SK-MEL-5 (cell line): ENCODE results near the gene NPW. TPM values are rescaled to one million over a fixed set of nuclear protein-coding genes. Genes with fewer than 3 reads are reported as not detected.

Experiments used
- DNase-seq: peaks from one replicate; pipeline ENCODE4 v3.0.0-alpha.2; 2016; ENCODE audit warnings: low read depth, low spot score
- in situ Hi-C: cut with HindIII; loops from 2 replicates; pipeline ENCODE4 v1.10.0; 2016; ENCODE audit warnings: low sequenced_read_pairs, high pct_unique_total_duplicates, low pct_unique_long_range_greater_than_20kb
- polyA plus RNA-seq, 2 experiments: library from polyadenylated mRNA; depleted of rRNA; stranded (reverse); fragments of >200 nt; gene quantifications; 2 replicates each; pipeline ENCODE4 v1.2.3, GENCODE V29; 2015
- total RNA-seq: library from RNA; depleted of rRNA; stranded (reverse); fragments of >200 nt; shearing (Covaris generic); gene quantifications from 2 replicates; pipeline ENCODE4 v1.2.3, GENCODE V29; 2014; rRNA removed

Gene NPW
- 0.55 TPM in 1 of 2 replicates, not detected in the other for total RNA-seq
- polyA plus RNA-seq (2015; cell fraction: cytosol; rRNA removed), result 0.72 and 0.94 TPM in 2 replicates
- polyA plus RNA-seq (2015; cell fraction: nucleus; rRNA removed), result 2.2 and 4.5 TPM in 2 replicates

DNA sequence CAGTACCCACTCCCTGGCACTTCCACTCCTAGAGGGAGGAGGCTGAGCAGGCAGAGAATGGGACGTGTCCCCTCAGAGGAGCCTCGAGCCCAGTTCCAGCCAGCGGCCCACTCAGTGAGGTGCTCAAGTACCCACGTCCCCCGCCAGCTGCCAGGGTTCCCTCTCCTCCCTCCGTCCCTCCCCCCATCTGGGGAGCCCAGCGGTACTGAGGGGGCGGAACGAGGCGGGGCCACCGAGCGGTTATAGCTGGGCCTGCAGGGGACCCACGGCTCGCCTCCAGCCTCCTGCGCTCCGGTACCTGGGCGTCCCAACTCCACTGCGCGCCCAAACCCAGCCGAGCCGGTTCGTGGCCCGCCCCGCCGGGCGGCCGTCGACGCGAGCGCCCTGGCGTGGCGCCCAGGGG is at the start of gene NPW:
Gene NPW (plus strand): TSS at position 268 of the 403 bp plus-strand sequence.
- in situ Hi-C loops, result no loop called here
- DNase-seq, result no peak

DNA sequence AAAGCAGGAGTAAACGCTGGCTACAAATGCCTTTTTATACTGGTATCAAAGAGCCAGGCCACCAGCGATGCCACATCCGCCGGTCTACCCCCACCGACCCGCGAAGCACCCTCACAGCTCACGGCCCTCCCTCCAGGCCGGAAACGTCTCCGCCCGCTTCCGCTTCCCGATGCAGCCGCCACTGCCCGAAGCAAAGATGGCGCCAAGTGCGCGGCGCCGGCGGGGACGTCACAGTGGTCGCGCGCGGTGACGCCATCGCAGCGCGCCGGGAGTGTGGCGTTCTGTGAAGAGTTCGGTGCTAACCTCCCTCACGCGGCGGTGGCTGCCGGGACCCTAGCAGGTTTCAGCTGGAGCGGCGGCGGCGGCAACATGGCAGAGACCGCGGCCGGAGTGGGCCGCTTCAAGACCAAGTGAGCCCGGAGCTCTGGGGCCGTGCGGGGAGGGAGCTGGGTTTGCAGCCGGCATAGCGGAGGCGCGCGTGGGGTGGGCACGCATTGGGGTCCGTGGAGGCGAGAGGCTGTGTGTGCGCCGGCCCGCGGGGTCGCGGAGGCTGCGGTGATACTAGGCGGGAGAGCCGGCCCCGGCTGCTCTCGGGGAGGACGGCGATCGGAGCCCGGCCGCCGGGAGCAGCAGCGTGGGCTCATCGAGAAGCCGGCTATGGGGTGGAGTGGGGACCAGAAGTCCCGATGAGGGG is 47.6 kb upstream of the NPW start, which contains the start of gene TBL3:
Gene TBL3 (plus strand): TSS at position 258 of the 694 bp plus-strand sequence. CDS start 112 bp downstream, at position 370.
- peak; percentile 91 for DNase-seq
- in situ Hi-C loops, result no loop called here

DNA sequence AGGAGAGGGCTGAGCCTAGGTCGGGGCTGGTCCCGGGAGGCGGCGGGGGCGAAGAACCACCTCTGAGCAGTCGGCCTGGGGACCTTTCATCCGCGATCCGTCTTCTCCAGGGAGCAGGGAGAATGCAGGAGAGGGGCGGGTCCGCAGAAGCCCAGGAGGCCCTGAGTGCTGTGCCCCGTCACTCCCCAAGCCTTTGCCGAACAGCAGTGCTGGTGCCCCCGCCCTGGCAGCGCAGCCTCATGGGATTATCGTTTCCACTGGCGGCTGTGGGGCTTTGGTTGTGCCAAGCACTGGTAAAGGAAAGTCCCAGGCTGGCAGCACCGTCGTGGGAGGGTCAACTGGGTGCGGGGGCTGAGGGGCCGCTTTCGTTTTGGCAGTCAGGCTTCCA is 47.1 kb upstream of the NPW start:
- peak; percentile 20 for DNase-seq
- in situ Hi-C loops, result no loop called here

DNA sequence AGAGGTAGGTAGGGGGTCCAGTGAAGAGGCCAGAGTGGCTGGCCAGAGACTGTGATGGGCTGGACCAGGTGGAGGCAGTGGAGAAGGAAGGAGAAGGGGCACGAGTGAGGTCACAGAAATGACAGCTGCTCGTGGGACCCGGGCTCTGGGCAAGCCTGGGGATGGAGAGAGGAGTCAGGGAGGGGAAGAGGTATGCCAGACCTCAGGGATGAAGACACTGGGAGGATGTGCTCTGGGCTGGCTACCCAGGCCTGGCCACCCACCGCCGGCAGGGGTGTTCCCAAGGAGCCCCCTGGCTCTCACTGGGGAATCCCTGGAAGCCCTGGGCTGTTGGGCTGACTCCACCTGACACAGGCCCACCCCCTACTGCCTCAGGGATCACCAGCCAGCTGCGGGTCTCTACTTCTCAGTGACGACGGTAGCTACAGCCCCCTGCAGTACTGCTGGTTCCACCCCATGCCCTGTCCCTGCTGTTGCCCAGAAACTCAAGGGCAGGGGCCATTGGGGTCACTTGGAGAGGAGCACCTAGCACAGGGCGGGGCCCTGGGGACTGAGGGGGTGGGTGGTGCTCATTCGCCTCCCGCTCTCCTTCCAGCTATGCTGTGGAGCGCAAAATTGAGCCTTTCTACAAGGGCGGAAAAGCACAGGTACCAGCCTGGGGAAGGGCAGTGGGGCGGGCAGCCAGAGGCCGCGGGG is 46.0 kb upstream of the NPW start:
- no peak for DNase-seq
- in situ Hi-C loops, result no loop called here

DNA sequence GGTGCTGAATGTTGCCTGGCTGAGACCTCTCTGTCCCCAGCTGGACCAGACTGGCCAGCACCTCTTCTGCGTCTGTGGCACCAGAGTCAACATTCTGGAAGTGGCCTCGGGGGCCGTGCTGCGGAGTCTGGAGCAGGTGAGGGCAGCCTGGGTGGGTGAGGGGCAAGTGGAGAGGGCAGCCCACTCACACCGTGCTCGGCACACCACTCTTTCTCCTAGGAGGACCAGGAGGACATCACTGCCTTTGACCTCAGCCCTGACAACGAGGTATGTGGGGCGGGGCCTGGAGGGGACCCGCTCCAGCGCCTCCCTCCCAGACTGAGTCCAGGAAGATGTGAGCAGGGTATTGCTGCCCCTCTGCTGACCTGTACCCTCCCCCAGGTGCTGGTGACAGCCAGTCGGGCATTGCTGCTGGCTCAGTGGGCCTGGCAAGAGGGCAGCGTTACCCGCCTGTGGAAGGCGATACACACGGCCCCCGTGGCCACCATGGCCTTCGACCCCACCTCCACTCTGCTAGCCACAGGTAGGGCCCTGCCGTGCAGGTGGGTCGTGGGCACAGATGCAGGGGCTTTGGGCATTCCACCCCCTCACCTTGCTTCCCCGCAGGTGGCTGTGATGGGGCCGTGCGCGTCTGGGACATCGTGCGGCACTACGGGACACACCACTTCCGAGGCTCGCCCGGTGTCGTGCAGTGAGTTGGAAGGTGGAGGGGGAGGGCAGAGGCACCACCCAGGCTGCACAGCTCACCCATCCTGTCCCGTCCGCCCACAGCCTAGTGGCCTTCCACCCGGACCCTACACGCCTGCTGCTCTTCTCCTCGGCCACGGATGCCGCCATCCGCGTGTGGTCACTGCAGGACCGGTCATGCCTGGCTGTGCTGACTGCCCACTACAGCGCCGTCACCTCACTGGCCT is 45.2 kb upstream of the NPW start:
- DNase-seq, result no peak
- in situ Hi-C loops, result no loop called here

DNA sequence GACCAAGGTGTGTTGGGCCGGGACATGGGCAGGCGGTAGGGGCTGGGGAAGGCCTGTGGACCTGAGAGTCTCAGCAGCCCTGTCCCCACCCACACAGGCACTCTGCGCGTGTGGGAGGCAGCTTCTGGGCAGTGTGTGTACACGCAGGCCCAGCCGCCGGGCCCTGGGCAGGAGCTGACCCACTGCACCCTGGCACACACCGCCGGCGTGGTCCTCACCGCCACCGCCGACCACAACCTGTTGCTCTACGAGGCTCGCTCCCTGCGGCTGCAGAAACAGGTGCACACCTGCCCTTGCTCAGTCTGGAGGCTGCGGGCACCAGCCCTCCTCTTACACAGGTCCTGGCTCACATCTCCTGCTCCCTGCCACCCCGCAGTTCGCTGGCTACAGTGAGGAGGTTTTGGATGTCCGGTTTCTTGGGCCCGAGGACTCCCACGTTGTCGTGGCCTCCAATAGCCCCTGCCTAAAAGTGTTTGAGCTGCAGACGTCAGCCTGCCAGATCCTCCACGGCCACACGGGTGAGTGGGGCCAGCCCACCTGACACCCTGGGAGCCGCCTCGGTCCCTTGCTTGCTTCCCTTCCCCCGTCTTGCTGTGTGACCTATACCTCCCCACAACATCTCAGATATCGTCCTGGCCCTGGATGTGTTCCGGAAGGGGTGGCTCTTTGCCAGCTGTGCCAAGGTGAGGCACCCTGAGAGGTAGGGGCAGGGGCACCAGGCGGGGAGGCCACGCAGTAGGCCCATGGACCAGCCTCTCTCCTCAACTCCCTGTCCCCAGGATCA is 44.0 kb upstream of the NPW start:
- in situ Hi-C loops, result no loop called here
- DNase-seq, result no peak

DNA sequence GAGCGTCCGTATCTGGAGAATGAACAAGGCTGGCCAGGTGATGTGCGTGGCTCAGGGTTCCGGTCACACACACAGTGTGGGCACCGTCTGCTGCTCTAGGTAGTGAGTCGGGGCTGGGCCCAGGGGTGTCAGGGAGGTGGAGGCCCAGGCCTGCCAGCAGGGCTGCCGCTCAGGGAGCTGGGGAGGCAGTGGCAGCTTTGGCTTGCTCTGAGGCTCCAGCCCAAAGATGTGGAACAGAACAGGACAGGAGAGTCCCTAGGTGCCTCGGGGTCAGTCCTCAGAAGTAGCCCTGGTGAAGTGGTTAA is 43.4 kb upstream of the NPW start:
- in situ Hi-C loops, result no loop called here
- no peak for DNase-seq

DNA sequence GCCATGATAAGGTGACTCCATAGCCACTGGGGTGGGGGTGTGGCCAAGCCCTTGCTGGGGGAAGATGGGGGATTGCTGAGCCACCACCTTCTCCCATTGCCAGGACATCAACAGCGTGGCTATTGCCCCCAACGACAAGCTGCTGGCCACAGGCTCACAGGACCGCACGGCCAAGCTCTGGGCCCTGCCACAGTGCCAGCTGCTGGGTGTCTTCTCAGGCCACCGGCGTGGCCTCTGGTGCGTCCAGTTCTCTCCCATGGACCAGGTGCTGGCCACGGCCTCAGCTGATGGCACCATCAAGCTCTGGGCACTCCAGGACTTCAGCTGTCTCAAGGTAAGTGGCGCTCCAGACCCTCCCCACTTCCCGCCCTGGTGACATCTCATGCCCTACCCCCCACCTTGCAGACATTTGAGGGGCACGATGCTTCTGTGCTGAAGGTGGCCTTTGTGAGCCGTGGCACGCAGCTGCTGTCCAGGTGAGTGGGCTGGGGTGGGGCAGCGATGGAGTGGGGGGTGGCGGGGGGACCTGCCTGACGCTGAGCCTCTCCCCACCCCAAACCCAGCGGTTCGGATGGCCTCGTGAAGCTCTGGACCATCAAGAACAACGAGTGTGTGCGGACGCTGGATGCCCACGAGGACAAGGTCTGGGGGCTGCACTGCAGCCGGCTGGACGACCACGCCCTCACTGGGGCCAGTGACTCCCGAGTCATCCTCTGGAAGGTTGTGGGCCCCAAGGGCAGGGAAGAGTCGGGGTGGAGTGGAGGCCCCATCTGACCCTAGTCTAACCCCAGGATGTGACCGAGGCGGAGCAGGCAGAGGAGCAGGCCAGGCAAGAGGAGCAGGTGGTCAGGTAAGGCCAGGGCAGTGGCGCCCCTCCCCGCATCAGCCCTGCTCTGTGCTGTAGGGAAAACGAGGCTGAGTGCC is 42.4 kb upstream of the NPW start:
- in situ Hi-C loops, result no loop called here
- DNase-seq, result no peak

DNA sequence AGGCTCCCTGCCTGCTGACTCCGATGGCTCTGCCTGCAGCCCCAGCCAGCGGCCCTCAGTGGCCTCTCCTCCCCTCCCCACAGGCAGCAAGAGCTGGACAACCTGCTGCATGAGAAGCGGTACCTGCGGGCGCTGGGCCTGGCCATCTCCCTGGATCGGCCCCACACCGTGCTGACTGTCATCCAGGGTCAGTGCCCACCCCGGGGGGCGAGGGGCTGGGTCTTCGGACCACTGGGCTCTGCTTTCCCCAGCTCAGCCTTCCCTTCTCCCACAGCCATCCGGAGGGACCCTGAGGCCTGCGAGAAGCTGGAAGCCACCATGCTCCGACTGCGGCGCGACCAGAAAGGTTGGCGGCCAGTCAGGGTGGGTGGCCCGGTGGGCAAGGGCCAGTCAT is 41.7 kb upstream of the NPW start:
- in situ Hi-C loops, result no loop called here
- DNase-seq, result no peak

DNA sequence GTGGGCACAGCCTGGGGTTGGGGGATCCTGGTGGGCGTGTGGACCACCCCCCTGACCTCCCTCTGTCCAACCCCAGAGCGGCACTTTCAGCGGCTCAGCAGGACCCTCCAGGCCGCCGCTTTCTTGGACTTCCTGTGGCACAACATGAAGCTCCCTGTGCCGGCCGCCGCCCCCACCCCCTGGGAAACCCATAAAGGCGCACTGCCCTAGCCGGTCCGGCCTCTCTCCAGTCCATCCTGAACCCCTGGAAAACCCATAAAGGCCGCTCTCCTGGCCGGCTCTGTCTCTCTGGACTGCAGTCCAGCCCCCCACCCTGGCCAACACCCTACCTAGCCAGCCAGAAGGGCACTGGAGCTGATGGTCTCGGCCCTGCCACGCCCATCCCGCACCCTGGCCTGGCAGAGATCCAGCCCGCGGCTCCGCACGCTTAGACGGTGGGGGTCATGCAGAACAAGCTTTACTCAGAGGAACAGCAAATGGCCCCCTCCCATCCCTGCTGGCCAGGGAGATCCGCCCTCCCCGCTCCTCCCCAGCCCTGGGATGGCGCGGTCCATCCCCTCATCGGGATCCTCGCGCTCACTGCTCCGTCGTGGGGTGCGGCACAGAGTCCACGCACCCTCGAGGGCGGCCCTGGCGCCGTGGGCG is 41.0 kb upstream of the NPW start:
- in situ Hi-C loops, result no loop called here
- no peak for DNase-seq

DNA sequence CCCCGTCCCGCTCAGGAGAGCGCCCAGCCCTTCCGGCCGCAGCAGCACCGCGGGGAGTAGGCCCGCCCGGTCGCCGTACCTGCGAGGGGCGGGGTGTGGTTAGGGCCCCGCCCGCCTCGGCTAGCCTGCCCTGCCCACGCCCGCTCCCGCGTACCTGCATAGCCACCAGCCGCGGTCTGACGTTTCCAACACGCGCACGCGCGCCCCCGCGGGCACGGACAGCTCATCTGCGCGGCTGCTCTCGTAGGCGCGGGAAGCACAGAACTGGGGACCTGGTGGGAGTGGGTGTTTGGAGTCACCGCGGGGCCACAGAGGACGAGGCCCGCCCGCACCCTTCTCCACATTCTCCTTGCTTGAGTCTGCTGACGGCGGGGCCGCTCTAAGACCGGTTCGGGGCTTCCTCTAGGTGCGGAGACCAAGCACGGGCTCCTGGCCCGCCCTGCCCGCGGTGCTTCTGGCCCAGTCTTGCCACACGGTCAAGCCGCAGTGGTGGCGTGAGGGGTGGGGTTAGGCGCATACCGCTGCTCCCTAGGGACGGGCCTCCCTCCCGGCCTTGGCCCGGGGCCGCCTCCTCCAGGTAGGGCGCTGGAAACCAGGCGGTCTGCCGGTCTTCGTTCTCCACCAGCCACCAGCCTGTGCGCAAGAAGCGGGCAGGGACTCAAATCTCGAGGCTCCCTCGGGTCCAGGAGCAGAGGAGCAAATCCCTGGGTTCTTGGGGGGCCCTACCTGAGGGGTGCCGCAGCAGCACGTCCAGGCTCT is 40.1 kb upstream of the NPW start:
- no peak for DNase-seq
- in situ Hi-C loops, result no loop called here

DNA sequence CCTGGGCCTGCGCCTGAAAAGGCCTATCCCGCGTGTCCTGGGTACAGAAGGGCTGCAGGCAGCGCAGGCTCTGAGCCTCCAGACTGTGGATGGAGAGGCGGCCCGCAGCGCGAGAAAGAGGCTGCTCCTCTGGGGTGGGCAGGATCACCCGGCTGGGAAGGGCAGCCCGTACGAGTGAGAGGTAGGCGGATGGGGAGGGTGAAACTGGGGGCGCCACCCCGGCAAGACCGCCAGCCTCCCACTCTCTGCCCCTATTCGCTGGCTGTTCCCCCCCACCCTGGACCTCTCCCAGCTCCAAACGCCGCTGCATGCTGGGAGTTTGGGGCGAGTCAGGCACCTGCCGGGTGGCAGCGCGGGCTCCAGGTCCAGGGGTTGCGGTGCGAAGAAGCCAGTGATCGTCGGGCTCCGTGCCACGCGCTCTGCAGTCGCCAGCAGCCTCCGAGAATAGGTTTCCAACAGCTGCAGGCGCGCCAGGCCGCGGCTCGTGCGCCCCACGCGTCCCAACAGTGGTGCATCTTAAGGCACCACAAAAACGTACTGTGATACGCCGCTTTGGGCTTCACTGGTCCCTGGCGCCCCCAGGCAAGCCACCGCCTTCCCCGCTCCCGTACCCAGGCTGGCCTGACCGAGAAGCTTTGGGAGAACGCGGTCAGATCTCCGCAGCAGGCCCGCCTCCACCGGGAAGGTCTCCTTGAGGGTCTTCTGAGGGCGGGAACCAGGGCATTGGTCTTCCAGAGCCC is 39.4 kb upstream of the NPW start:
- in situ Hi-C loops, result no loop called here
- DNase-seq, result no peak

DNA sequence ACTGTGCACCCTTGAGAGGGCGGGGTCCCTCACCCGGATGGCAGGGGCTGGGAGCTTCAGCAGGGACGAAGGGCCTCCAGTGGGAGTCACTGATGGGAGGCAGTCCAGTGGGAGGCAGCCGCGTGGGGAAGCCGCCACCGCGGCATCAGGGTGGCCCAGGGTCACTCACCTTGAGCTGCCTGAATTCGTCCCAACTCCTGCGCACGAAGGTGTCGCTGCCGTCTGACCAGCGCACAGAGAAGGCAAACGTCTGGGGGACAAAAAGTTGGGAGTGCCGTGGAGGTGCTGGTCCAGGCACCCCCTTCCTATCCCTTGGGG is 38.9 kb upstream of the NPW start:
- no peak for DNase-seq
- in situ Hi-C loops, result no loop called here

DNA sequence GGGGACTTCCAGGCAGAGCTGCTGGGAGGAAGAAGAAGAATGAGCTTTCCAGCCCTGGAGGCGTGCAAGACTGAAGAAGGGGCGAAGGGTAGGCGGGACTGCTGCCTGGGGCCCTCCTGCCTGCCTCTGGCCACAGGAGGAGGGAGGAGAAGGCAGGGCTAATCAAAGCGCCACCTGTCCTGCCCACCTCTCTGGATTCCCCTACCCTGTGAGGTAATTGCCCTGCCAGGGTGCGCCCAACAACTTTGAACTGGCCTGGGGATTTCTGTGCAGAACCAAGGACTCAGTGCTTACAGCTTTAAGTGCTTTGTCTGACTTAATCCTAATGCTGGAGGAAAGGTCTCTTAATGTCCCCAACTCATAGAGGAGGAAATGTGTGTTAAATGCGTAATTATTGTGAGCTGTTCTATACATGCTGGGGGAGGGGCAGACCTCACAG is 38.2 kb upstream of the NPW start, which contains the start of gene NOXO1:
Gene NOXO1 (minus strand): TSS at position 72 of the 439 bp plus-strand sequence. CDS start 290 bp downstream, outside the sequence.
- no peak for DNase-seq
- in situ Hi-C loops, result no loop called here

DNA sequence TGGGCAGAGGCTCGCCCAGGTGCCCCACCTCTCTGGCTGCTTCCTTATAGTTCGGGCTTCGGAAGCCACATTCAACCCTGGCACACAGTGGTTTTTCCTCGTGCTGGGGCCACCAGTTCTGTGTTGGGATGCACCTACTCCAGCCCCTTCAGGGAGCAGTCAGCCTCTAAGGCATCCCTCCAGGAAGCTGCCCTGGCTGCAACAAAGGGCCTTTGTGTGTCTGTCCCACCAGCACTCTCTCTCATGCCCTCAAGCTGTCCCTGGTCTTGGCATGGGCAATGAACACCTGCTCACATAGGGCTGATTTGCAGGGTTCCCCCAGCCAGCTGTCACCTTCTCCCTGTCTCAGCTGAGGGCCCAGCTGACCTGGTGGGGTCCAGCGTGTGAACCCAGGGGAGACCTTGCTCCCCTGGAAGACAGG is 37.6 kb upstream of the NPW start:
- peak; percentile 71 for DNase-seq
- in situ Hi-C loops, result no loop called here
